Iris pigment epithelial cell (primary cell): Measurements from ENCODE around the gene SNAPC2.
A peak's percentile ranks its signal among the peaks of the same experiment; 100 is the strongest.

Experiments
- DNase-seq: peaks from one replicate; pipeline ENCODE4 v3.0.0-alpha.2; 2011; ENCODE audit warnings: low read depth

The SNAPC2 gene

DNA sequence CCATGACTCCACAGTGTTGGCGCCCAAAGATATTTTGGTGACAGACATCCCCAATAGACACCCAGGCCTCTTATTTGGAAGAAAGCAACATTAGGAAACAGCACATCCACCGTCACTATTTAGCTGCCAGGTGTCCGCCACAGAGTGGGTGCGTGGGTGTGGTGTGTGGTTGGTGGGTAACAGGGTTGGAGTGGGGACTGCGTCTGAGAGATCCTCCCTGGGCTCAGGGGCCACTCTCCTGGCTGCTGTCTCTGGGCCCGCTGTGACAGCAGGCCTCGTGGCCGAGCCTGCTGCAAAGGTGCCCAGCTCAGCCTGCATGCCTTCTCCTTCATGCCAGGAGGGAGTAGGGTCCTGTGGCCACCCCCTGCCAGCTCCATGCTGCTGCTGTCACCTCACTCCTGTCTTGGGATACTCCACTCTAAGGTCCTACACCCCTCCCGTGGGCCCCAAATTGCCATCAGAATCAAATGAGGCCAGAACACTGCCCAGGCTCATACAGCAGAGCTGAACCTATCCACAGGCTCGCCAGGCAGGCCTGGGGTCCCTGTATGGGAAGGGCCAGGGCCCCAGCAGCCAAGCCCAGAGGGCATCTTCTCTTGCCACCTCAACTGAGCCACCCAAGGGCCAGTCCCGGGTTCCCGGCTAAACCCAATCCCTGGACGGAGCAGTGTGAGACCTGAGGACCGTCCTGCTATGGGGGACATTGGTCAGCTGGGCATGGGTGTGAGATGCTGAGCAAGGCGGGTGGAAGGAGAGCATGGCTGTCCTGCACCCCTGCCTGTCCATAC is 48.1 kb downstream of the SNAPC2 start:
- no peak for DNase-seq

DNA sequence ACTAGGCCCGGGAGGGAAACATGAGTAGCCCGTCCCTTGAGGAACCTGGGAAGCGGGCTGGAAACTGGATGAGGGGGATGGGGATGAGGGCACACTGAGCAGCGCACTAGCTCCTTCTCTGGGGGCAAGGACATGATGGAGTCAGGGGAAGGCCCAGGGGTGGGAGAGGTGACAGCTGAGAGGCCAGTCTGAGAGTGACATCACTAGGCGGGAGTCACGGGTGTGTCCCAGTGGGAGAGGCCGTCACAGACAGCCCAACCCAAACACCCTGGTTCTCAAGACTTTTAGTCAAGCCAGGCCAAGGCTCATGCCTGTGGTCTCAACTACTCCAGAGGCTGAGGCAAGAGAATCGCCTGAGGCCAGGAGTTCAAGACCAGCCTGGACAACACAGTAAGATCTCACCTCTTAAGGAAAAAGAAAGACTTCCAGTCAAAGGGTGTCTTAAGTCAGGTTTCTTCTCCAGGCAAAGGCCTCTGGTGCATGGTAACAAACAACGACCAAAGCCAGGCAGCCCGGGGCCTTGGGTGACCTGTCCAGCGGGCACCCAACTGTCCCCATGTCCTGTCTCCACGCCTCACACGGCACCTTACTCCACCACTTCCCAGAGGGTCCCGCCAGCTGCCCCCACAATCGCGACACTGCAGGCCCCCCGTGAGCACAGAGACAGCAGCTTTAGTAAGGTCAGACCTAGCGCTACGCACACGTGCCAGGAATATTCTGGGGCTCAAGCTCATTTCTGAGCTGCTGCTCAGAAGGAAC is 48.8 kb downstream of the SNAPC2 start:
- no peak for DNase-seq

DNA sequence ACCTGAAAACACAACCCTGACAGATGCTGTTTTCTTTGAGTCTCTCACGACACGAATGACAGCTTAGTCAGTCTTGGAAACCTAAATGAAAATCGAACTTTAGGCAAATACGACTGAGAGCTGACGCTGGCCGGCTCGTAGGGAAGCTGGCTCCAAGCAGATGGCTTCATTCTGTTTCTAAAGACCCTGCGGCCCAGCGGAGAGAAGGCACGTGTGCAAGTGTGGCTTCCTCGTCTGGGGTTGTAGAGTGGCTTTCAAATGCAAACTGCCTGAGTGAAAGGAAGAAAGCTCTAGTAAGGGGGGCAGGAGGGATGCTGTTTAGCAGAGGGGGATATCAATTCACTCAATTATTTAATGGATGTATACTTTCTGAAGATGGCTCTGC is 49.4 kb downstream of the SNAPC2 start:
- no peak for DNase-seq

DNA sequence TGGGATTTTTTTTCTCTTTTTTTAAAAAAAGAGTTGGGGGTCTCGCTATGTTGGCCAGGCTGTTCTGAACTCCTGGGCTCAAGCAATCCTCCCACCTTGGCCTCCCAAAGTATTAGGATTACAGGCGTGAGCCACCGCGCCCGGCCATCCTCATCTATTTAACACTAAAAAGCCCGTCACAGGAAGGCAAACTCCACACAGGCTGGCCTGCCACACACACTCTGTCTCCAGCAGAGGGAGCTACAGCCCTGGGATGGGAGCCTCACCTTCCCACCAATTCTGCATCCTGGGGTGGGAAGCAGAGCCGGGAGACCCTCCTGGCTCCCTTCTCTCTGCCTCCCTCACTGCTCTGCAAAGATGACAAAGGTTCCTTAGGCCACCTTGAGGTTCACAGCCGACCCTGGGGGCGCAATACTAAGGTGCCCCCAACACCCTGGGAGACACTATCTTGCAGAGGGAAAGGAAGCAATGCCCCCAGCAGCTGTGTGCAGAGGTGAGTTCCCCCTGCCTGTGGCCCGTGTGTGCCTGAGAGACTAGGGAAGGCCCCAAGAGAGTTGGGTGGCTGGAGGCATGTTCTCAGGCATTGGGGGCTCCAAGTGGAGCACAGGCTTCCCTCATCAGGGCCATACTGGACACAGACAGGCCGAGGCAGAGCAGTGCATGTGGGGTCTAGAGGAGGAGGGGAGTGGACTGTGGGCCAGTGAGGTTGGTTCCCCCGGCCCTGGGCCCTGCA is 50.7 kb downstream of the SNAPC2 start:
- DNase-seq: peak; percentile 25

DNA sequence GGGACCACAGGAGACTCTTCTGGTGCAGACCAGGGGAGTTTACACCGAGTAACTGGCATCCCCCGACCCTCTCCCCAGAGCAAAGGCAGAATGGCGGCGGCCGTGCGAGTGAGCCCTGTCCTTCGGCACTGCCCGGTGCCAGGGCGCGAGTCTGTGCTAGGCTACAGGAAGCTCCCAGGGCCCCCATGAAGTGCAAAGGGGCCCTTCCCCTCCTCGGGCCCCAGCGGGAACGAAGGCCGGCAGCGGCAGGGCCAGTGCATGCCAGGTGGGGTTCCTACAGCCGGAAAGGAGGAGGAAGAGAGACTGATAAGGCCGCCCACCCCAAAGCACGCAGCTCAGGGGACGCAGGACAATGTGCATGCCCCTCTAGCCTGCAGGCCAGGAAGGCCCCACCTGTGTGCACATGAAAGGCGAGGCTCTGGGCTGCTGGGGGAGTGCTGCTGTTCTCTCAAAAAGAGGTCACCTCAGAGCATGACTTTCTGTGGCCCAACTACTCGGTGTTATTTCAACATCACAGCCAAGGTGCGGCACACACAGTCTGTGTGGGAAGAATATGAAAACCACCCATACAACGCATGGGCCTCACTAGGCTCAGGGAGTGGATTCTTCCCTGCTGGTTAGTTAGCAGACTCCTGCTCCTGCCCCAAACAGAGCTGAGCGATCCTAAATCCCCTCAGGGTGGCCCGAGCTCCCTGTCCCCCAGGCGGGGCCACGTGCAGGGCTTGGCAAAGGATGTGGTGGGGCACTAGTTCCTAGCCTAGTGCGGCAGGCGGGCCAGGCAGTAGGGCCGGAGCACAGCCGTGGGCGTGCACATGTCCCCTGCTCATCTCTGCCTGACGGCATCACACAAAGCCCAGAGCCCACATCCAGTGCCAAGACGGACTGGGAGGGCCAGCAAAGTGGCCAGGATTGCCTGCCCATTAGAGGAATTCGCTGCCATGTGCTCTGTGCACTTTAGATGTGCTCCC is 51.7 kb downstream of the SNAPC2 start:
- no peak for DNase-seq
